ENCODE results near the gene ANKRD10.
"Not testable (repeated sequence)": the region's sequence is repeated elsewhere in the genome, so short reads cannot be mapped to it uniquely, and the experiment has no call there.

ANKRD10 gene

GRCh38 chr13:110860983-110861382 lies 53.9 kb downstream of the ANKRD10 start:
- DNase-seq = no peak

- no peak for DNase-seq
Measured at GRCh38 chr13:110856942-110857835, 57.7 kb downstream of the ANKRD10 start.

- DNase-seq = no peak
Measured at GRCh38 chr13:110855363-110855762, 59.5 kb downstream of the ANKRD10 start.

- no peak for DNase-seq
Measured at GRCh38 chr13:110854866-110855265, 60.0 kb downstream of the ANKRD10 start.

GRCh38 chr13:110853235-110853721 lies 61.6 kb downstream of the ANKRD10 start:
- no peak for DNase-seq

- no peak for DNase-seq
Measured at GRCh38 chr13:110850840-110851239, 64.0 kb downstream of the ANKRD10 start.

- DNase-seq = no peak
Measured at GRCh38 chr13:110850006-110850405, 64.9 kb downstream of the ANKRD10 start.

GRCh38 chr13:110845520-110845919 lies 69.3 kb downstream of the ANKRD10 start:
- DNase-seq = no peak

GRCh38 chr13:110841846-110842245 lies 73.0 kb downstream of the ANKRD10 start:
- DNase-seq = no peak

GRCh38 chr13:110841406-110841805 lies 73.5 kb downstream of the ANKRD10 start:
- DNase-seq = no peak

- no peak for DNase-seq
Measured at GRCh38 chr13:110838867-110839538, 75.9 kb downstream of the ANKRD10 start.

- no peak for DNase-seq
Measured at GRCh38 chr13:110838116-110838515, 76.8 kb downstream of the ANKRD10 start.

- DNase-seq = not testable (repeated sequence)
Measured at GRCh38 chr13:110837397-110838061, 77.3 kb downstream of the ANKRD10 start.

- DNase-seq = no peak
Measured at GRCh38 chr13:110836605-110836903, 78.3 kb downstream of the ANKRD10 start.

GRCh38 chr13:110835721-110836604 lies 78.9 kb downstream of the ANKRD10 start:
- DNase-seq = no peak

GRCh38 chr13:110834572-110834971 lies 80.3 kb downstream of the ANKRD10 start:
- no peak for DNase-seq

GRCh38 chr13:110832531-110832930 lies 82.3 kb downstream of the ANKRD10 start:
- no peak for DNase-seq

GRCh38 chr13:110832205-110832479 lies 82.7 kb downstream of the ANKRD10 start:
- no peak for DNase-seq

- DNase-seq = no peak
Measured at GRCh38 chr13:110831437-110832204, 83.2 kb downstream of the ANKRD10 start.

- no peak for DNase-seq
Measured at GRCh38 chr13:110830800-110831371, 84.0 kb downstream of the ANKRD10 start.

GRCh38 chr13:110830331-110830730 lies 84.5 kb downstream of the ANKRD10 start:
- DNase-seq = no peak

GRCh38 chr13:110829486-110829885 lies 85.4 kb downstream of the ANKRD10 start:
- no peak for DNase-seq
